BJ (cell line): ENCODE results near the gene ETV6. TPM values are rescaled to one million over a fixed set of nuclear protein-coding genes. Genes with fewer than 3 reads are reported as not detected.

Experiments used
- CTCF ChIA-PET: fragments of 350-600 bp; formaldehyde crosslinking; extraction: SDS; loops from one replicate; lab custom pipeline; 2021; ENCODE audit warnings: antibody characterized with exemption, inconsistent platforms; lab: Yijun Ruan, JAX
- POLR2A ChIA-PET: fragments of 300-600 bp; sonication (Branson Sonifier 250); formaldehyde crosslinking; extraction: SDS; loops from one replicate; lab custom pipeline; 2021; ENCODE audit warnings: antibody characterized with exemption; lab: Charles Lee
- DNase-seq: peaks from one replicate; pipeline ENCODE4 v3.0.0-alpha.2; 2011; ENCODE audit warnings: low read depth
- H3K27me3 ChIP-seq: 2 replicates; pipeline ENCODE4 v1.6.0; 2011; ENCODE audit warnings: low read length; ENCODE audit not compliant: control insufficient read depth, insufficient read depth
- H3K36me3 ChIP-seq: 2 replicates; pipeline ENCODE4 v1.5.1; 2011; ENCODE audit warnings: low read length; ENCODE audit not compliant: control insufficient read depth, insufficient read depth
- H3K4me3 ChIP-seq: 2 replicates; pipeline ENCODE4 v1.5.1; 2011; ENCODE audit warnings: low read depth, mild to moderate bottlenecking, control low read depth, low read length
- CTCF ChIP-seq: IDR thresholded peaks from 2 replicates; pipeline ENCODE4 v1.5.1; 2011; ENCODE audit warnings: low read depth, mild to moderate bottlenecking, control low read depth, inconsistent platforms, low read length, moderate library complexity; ENCODE audit not compliant: insufficient read depth
- polyA plus RNA-seq: library from polyadenylated mRNA; depleted of rRNA; stranded (reverse); fragments of >200 nt; gene quantifications from 2 replicates; pipeline ENCODE4 v1.2.3, GENCODE V29; 2011

The ETV6 gene
- polyA plus RNA-seq, 1 experiment: 10.7 TPM

GRCh38 chr12:11895421-11896078, 246.1 kb downstream of the ETV6 start:
- H3K36me3 ChIP-seq: peaks cover 13% of the 10 kb centered on the region
- DNase-seq: no peak
- CTCF ChIA-PET: interaction anchor here (0.8 to 1.2 kb wide), 3 partner anchors 13 to 315 kb away, joined by 3 read pairs; no protein-coding TSS in a partner anchor
- H3K27me3 ChIP-seq: no peaks in the 10 kb centered on the region
- no peak for TF ChIP-seq CTCF
- no peak overlapping the region for H3K4me3 ChIP-seq
- POLR2A ChIA-PET: no interaction called here

- H3K4me3 ChIP-seq: no peak overlapping the region
- no peak for TF ChIP-seq CTCF
- H3K36me3 ChIP-seq: peaks cover 8% of the 10 kb centered on the region
- DNase-seq: no peak
- CTCF ChIA-PET: interaction anchor here (0.8 to 1.2 kb wide), 4 partner anchors 14 to 316 kb away, joined by 3 read pairs; no protein-coding TSS in a partner anchor
- no peaks in the 10 kb centered on the region for H3K27me3 ChIP-seq
- POLR2A ChIA-PET: no interaction called here
Observed at GRCh38 chr12:11896417-11896929, 247.0 kb downstream of the ETV6 start.

GRCh38 chr12:11897923-11898322, 248.4 kb downstream of the ETV6 start:
- Histone ChIP-seq H3K27me3 (no peaks in the 10 kb centered on the region), H3K36me3 (0 out of 2 replicates have a peak, but pooled peaks cover 1% of the 10 kb centered on the region), H3K4me3 (no peak overlapping the region)
- no peak for TF ChIP-seq CTCF
- CTCF ChIA-PET: interaction anchor here (0.9 kb wide), 1 partner anchor 9 kb away, joined by 3 read pairs; no protein-coding TSS in a partner anchor
- POLR2A ChIA-PET: no interaction called here
- no peak for DNase-seq

- Histone ChIP-seq H3K36me3 (no peaks in the 10 kb centered on the region), H3K4me3 (no peak overlapping the region), H3K27me3 (no peaks in the 10 kb centered on the region)
- no peak for DNase-seq
- POLR2A ChIA-PET: no interaction called here
- CTCF ChIA-PET: no interaction called here
- no peak for TF ChIP-seq CTCF
Observed at GRCh38 chr12:11901701-11902524, 252.4 kb downstream of the ETV6 start.

- TF ChIP-seq CTCF: no peak
- CTCF ChIA-PET: no interaction called here
Observed at GRCh38 chr12:11902525-11902875, 253.0 kb downstream of the ETV6 start.

More at GRCh38 chr12:11902525-11902875, 253.0 kb downstream of the ETV6 start:
- no peak for DNase-seq
- POLR2A ChIA-PET: no interaction called here
- no peak overlapping the region for H3K4me3 ChIP-seq
- no peaks in the 10 kb centered on the region for H3K27me3 ChIP-seq
- H3K36me3 ChIP-seq: no peaks in the 10 kb centered on the region
